SJCRH30 (cell line): Measurements from ENCODE around the gene GVQW3. TPM values are rescaled to one million over a fixed set of nuclear protein-coding genes. Genes with fewer than 3 reads are reported as not detected.
A peak's percentile ranks its signal among the peaks of the same experiment; 100 is the strongest.

ENCODE experiments used
- DNase-seq, 2 experiments: peaks; one replicate each; pipeline ENCODE4 v3.0.0-alpha.2; 2015 to 2020
- H3K27ac ChIP-seq: fragments of 250-450 bp; sonication (Bioruptor Pico); 2 replicates; pipeline ENCODE4 v1.5.1; 2020; ENCODE audit warnings: mild to moderate bottlenecking, moderate library complexity
- H3K27me3 ChIP-seq: fragments of 250-450 bp; sonication (Bioruptor Pico); 2 replicates; pipeline ENCODE4 v1.5.1; 2020; ENCODE audit warnings: mild to moderate bottlenecking, moderate library complexity
- H3K36me3 ChIP-seq: fragments of 250-450 bp; sonication (Bioruptor Pico); 2 replicates; pipeline ENCODE4 v1.5.1; 2020; ENCODE audit warnings: mild to moderate bottlenecking, moderate library complexity
- H3K4me1 ChIP-seq: fragments of 250-450 bp; sonication (Bioruptor Pico); 2 replicates; pipeline ENCODE4 v1.5.1; 2020; ENCODE audit warnings: mild to moderate bottlenecking, moderate library complexity
- H3K4me3 ChIP-seq: fragments of 250-450 bp; sonication (Bioruptor Pico); 2 replicates; pipeline ENCODE4 v1.5.1; 2020; ENCODE audit warnings: mild to moderate bottlenecking, moderate library complexity
- H3K9me3 ChIP-seq: fragments of 250-450 bp; sonication (Bioruptor Pico); replicated peaks from 2 replicates; pipeline ENCODE4 v1.5.1; 2020; ENCODE audit warnings: mild to moderate bottlenecking, moderate library complexity
- total RNA-seq: library from RNA; depleted of rRNA; stranded (reverse); fragments of >200 nt; shearing (Covaris generic); gene quantifications from 2 replicates; pipeline ENCODE4 v1.2.3, GENCODE V29; 2014; rRNA removed

GVQW3 gene
- total RNA-seq, 1 experiment from 2014 or later = 8.5 TPM

GRCh38 chr11:76445121-76446084 lies 64.3 kb downstream of the GVQW3 start:
- no peaks in the 10 kb centered on the region for H3K9me3 ChIP-seq
- H3K36me3 ChIP-seq = peaks cover 21% of the 10 kb centered on the region
- no peaks in the 10 kb centered on the region for H3K27me3 ChIP-seq
- H3K4me1 ChIP-seq = peaks cover 6% of the 10 kb centered on the region; the same call in 1 of the 2 replicates
- DNase-seq = peak; percentile 83 to 84
- H3K4me3 ChIP-seq = peak overlapping the region; percentile 89
- peak overlapping the region; percentile 94 for H3K27ac ChIP-seq

DNA sequence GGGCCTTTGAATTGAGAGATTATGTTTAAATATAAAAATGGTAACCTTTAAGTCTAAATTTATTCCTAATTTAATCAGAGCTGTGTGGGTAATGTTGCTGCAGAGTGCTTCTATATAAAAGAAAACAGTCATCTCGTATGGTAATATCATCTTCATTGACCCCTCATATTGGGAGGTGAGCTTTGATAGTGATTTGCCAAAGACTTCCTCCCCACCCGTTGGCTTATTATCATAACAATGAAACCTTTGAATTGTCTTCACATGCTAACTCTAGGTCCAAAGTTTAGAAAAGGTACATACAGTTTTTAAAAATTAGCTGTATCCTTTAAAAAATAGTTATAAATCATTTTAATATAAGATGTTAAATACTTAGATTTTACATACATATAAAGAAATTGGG lies 67.4 kb downstream of the GVQW3 start:
- Histone ChIP-seq H3K9me3 (no peaks in the 10 kb centered on the region), H3K36me3 (peaks cover 42% of the 10 kb centered on the region)

GRCh38 chr11:76453248-76453647 lies 72.1 kb downstream of the GVQW3 start:
- Histone ChIP-seq H3K4me3 (no peak overlapping the region), H3K27me3 (no peaks in the 10 kb centered on the region), H3K27ac (no peak overlapping the region), H3K4me1 (0 out of 2 replicates have a peak, but pooled peaks cover 8% of the 10 kb centered on the region), H3K36me3 (peaks cover 66% of the 10 kb centered on the region), H3K9me3 (no peaks in the 10 kb centered on the region)
- DNase-seq = no peak

More for the DNA sequence above, 67.4 kb downstream of the GVQW3 start:
- Histone ChIP-seq H3K4me1 (peaks cover 6% of the 10 kb centered on the region; the same call in 1 of the 2 replicates), H3K27me3 (no peaks in the 10 kb centered on the region), H3K4me3 (no peak overlapping the region), H3K27ac (no peak overlapping the region)
- DNase-seq = no peak

- Histone ChIP-seq H3K4me3 (no peak overlapping the region), H3K27me3 (no peaks in the 10 kb centered on the region), H3K4me1 (0 out of 2 replicates have a peak, but pooled peaks cover 8% of the 10 kb centered on the region), H3K36me3 (peaks cover 68% of the 10 kb centered on the region), H3K27ac (no peak overlapping the region), H3K9me3 (no peaks in the 10 kb centered on the region)
- DNase-seq = no peak
These were observed 74.2 kb downstream of the GVQW3 start for GRCh38 chr11:76455331-76455730.

DNA sequence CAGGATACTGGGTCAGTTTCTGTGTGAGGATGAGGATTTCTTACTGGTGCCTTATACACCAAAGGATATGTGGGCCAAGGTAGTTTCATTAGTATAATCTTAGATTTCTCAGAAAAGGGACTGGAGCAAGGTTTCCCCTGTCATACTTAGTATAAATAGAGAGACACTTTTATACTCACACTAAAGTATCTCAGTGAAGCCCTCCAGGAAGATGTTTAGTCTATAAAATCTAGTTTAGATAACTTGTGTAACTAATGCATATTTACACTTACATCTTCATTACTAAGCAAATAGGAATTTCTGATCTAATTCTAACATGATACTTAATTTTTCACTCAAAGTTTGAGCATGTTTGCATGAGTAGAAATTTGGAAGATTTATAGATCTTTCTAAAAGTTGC lies 74.8 kb downstream of the GVQW3 start:
- Histone ChIP-seq H3K36me3 (peaks cover 71% of the 10 kb centered on the region), H3K4me1 (0 out of 2 replicates have a peak, but pooled peaks cover 8% of the 10 kb centered on the region), H3K27me3 (no peaks in the 10 kb centered on the region), H3K9me3 (no peaks in the 10 kb centered on the region), H3K4me3 (no peak overlapping the region), H3K27ac (no peak overlapping the region)
- DNase-seq = no peak

GRCh38 chr11:76456571-76456970 lies 75.4 kb downstream of the GVQW3 start:
- Histone ChIP-seq H3K36me3 (peaks cover 70% of the 10 kb centered on the region), H3K4me3 (no peak overlapping the region), H3K27ac (no peak overlapping the region), H3K27me3 (no peaks in the 10 kb centered on the region), H3K9me3 (no peaks in the 10 kb centered on the region), H3K4me1 (0 out of 2 replicates have a peak, but pooled peaks cover 8% of the 10 kb centered on the region)
- no peak for DNase-seq

Other genes starting within 250 kb of the GVQW3 start
- gene WNT11, start 174.8 kb upstream of the GVQW3 start, total RNA-seq = 26.8 and 27.5 TPM in 2 replicates
- gene THAP12, start 191 bp upstream of the GVQW3 start, total RNA-seq = 76.4 and 88.2 TPM in 2 replicates
- gene EMSY, start 63.7 kb downstream of the GVQW3 start, total RNA-seq = 34.3 and 46.2 TPM in 2 replicates